ENCODE results near the gene AKR1C1. TPM values are rescaled to one million over a fixed set of nuclear protein-coding genes. Genes with fewer than 3 reads are reported as not detected.

AKR1C1 gene
- total and polyA plus RNA-seq, 2 of the 13 experiments (the other 11 are each of a cell fraction or from before 2014, with no cell fraction given): 948 to 2,238 TPM

- TF ChIP-seq PAF1 (CRISPR knock-in tag; IDR thresholded peaks at IDR 0.05): 0 out of 2 replicates have a peak, but pooled peaks have one; percentile 57
- 0 out of 2 replicates have a peak, but pooled peaks have one; percentile 29 for TF ChIP-seq SSRP1 (CRISPR knock-in tag; IDR thresholded peaks at IDR 0.05)
- TF ChIP-seq HDAC1 (CRISPR knock-in tag; IDR thresholded peaks at IDR 0.05): no peak
- TF ChIP-seq JUND (CRISPR knock-in tag; IDR thresholded peaks at IDR 0.05): no peak
- peak in 1 of 2 experiments; percentile 57; a peak in 1 of 4 replicates for TF ChIP-seq POLR2A (IDR thresholded peaks at IDR 0.05; ENCODE audit: insufficient read depth in 1 of 2, low read depth in 2 of 2, low read length in 2 of 2)
- no peak for TF ChIP-seq ZNF264 (CRISPR knock-in tag; IDR thresholded peaks at IDR 0.05)
- no peak for TF ChIP-seq ZBTB40 (IDR thresholded peaks at IDR 0.05)
- no peak for TF ChIP-seq ZBTB40 (CRISPR knock-in tag; IDR thresholded peaks at IDR 0.05)
- peak; percentile 67 for TF ChIP-seq RBM22 (optimal IDR thresholded peaks at IDR 0.05; ENCODE audit: low read length)
- peak; percentile 90 for TF ChIP-seq ZC3H4 (CRISPR knock-in tag; IDR thresholded peaks at IDR 0.05; ENCODE audit: borderline replicate concordance)
- no peak for TF ChIP-seq KAT8 (CRISPR knock-in tag; IDR thresholded peaks at IDR 0.05)
- TF ChIP-seq POLR2G (IDR thresholded peaks at IDR 0.05; ENCODE audit: low read depth, low read length): peak; percentile 73
Measured at GRCh38 chr10:4984971-4985594, 21.9 kb downstream of the AKR1C1 start (continued).

Measured in HepG2 (cell line).